NT2/D1 (cell line): ENCODE results near the gene MKLN1.

Source experiments
- SUZ12 ChIP-seq: IDR thresholded peaks from 2 replicates; pipeline ENCODE4 v1.6.1; 2011; ENCODE audit not compliant: insufficient read length, insufficient read depth; ENCODE audit errors: extremely low read depth
- YY1 ChIP-seq: IDR thresholded peaks from 2 replicates; pipeline ENCODE4 v1.6.1; 2011; ENCODE audit not compliant: insufficient read length, insufficient read depth
- ZNF274 ChIP-seq: IDR thresholded peaks from 2 replicates; pipeline ENCODE4 v1.6.1; 2011; ENCODE audit warnings: mild to moderate bottlenecking, low read depth, low read length

DNA sequence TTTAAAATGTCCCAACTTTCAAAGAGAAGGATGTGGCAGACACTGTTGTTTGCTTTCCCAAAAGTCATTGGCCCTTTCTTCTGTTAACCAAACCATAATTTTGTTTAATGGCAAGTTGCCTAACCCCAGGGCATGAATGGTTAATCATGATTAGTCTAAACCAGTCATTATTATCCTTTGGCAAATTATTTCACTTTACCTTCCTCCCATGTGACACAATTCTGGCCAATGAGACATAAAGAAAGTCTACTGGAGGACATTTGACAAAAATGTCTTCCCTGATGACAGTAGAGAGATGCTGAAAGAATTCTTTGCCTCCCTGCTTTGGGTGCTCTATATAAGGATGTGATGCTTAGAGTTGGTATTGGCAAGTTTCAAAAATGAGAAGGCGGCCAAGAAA lies 126.8 kb downstream of the MKLN1 start:
- TF ChIP-seq YY1 = no peak
- TF ChIP-seq ZNF274 = no peak
- no peak for TF ChIP-seq SUZ12
